NCI-H446 (cell line): ENCODE results near the gene PRLH.

Experiments
- DNase-seq, 2 experiments: peaks; one replicate each; lab custom pipeline; 2025; lab: John Stamatoyannopoulos, UW

Gene PRLH

GRCh38 chr2:237566401-237567235 lies at the start of gene PRLH:
TSS of gene PRLH (plus strand) at chr2:237566574. CDS start at chr2:237566574, 0 bp downstream.
- no peak for DNase-seq

GRCh38 chr2:237517163-237517562 lies 49.2 kb upstream of the PRLH start:
- no peak for DNase-seq

GRCh38 chr2:237517990-237518389 lies 48.4 kb upstream of the PRLH start:
- DNase-seq = no peak

- DNase-seq = no peak
Observed at GRCh38 chr2:237519506-237520245, 46.7 kb upstream of the PRLH start.

- no peak for DNase-seq
Observed at GRCh38 chr2:237520290-237520689, 46.1 kb upstream of the PRLH start.

GRCh38 chr2:237524631-237525030 lies 41.7 kb upstream of the PRLH start:
- DNase-seq = no peak

- no peak for DNase-seq
Observed at GRCh38 chr2:237525559-237526157, 40.7 kb upstream of the PRLH start.

GRCh38 chr2:237527233-237527632 lies 39.1 kb upstream of the PRLH start:
- no peak for DNase-seq

GRCh38 chr2:237527766-237528165 lies 38.6 kb upstream of the PRLH start:
- no peak for DNase-seq

GRCh38 chr2:237529452-237530402 lies 36.6 kb upstream of the PRLH start:
- DNase-seq = no peak

GRCh38 chr2:237530472-237531433 lies 35.6 kb upstream of the PRLH start:
- DNase-seq = no peak

GRCh38 chr2:237532160-237532559 lies 34.2 kb upstream of the PRLH start:
- DNase-seq = no peak

- DNase-seq = no peak
Observed at GRCh38 chr2:237533668-237534161, 32.7 kb upstream of the PRLH start.

- no peak for DNase-seq
Observed at GRCh38 chr2:237534380-237534779, 32.0 kb upstream of the PRLH start.

GRCh38 chr2:237535385-237536082 lies 30.8 kb upstream of the PRLH start:
- DNase-seq = no peak

- no peak for DNase-seq
Observed at GRCh38 chr2:237536083-237536415, 30.3 kb upstream of the PRLH start.

GRCh38 chr2:237536617-237537016 lies 29.8 kb upstream of the PRLH start:
- DNase-seq = no peak

GRCh38 chr2:237538001-237538720 lies 28.2 kb upstream of the PRLH start:
- DNase-seq = no peak

- no peak for DNase-seq
Observed at GRCh38 chr2:237538901-237539300, 27.5 kb upstream of the PRLH start.
